ENCODE data around the gene FN3KRP.

Gene FN3KRP

DNA sequence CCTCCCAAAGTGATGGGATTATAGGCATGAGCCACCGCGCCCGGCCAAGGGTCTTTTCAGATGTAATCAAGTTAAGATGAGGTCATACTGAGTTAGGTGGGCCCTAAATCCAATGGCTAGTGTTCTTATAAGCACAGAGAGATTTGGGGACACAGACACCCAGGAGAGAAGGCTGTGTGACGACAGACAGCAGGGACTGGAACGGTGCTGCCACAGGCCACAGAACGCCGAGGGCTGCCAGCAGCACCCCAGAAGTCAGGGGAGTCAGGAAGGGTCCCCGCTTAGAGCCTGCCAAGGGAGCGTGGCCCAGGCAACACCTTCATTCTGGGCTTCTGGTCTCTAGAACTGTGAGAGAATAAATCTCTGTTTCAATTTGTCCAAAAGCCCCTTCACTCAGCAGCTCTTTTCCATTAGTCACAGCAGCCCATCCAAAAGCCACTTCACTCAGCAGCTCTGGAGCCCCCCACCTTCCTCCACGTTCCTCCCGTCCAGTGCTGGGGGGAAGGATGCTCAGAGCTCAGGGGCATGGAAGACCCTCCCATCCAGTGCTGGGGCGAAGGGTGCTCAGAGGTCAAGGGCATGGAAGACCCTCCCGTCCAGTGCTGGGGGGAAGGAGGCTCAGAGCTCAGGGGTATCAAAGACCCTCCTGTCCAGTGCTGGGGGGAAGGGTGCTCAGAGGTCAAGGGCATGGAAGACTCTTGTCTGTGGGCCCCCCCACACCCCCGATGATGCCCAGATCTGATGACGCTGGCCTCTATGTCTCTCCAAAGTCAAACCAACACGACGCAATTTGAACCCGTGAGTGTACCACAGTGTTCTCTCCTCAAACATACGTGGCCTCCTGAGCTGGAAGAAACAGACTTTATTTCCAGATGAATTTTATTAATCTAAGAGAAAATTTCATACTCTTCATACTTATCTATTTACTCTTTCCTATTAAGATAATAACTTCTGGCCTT is 29.9 kb upstream of the FN3KRP start:
- DNase-seq (ENCODE audit: extremely low spot score) = no peak
- TF ChIP-seq, protein P1, sequence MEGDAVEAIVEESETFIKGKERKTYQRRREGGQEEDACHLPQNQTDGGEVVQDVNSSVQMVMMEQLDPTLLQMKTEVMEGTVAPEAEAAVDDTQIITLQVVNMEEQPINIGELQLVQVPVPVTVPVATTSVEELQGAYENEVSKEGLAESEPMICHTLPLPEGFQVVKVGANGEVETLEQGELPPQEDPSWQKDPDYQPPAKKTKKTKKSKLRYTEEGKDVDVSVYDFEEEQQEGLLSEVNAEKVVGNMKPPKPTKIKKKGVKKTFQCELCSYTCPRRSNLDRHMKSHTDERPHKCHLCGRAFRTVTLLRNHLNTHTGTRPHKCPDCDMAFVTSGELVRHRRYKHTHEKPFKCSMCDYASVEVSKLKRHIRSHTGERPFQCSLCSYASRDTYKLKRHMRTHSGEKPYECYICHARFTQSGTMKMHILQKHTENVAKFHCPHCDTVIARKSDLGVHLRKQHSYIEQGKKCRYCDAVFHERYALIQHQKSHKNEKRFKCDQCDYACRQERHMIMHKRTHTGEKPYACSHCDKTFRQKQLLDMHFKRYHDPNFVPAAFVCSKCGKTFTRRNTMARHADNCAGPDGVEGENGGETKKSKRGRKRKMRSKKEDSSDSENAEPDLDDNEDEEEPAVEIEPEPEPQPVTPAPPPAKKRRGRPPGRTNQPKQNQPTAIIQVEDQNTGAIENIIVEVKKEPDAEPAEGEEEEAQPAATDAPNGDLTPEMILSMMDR (IDR thresholded peaks at IDR 0.05; ENCODE audit: control extremely low read depth, extremely low read depth, low read depth, missing control alignments) = no peak
- ChIA-PET POLR2A (no interaction called here), CTCF (interaction anchor here (1.4 kb wide), 1 partner anchor 8 kb away, joined by 5 read pairs; no protein-coding TSS in a partner anchor)

DNA sequence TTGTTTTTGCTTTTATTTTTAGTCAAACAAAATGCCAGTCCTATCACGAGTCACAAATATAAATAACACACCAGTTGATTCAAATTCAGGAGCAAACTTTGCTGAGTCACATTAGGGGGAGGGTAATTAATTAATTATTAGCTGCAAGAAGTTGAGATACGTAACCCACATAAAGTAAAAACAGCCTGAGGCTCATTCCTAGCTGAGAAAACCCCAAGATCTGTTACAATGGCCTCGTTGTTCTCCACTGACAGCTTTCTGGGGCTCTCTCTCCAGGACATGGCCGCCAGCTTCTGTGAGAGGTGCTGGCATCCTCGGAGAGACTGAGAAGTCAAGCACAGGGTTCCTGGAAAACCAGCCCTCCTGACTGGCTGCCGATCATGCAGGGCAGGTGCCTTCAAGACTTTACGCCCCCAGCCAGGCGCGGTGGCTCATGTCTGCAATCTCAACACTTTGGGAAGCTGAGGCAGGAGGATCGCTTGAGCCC is 29.1 kb upstream of the FN3KRP start:
- ChIA-PET POLR2A (no interaction called here), CTCF (interaction anchor here (1.3 to 1.4 kb wide), 2 partner anchors 9 to 80 kb away, joined by 4 to 5 read pairs; no protein-coding TSS in a partner anchor)
- no peak for DNase-seq (ENCODE audit: extremely low spot score)
- TF ChIP-seq, protein P1 (IDR thresholded peaks at IDR 0.05; ENCODE audit: control extremely low read depth, extremely low read depth, low read depth, missing control alignments) = no peak

DNA sequence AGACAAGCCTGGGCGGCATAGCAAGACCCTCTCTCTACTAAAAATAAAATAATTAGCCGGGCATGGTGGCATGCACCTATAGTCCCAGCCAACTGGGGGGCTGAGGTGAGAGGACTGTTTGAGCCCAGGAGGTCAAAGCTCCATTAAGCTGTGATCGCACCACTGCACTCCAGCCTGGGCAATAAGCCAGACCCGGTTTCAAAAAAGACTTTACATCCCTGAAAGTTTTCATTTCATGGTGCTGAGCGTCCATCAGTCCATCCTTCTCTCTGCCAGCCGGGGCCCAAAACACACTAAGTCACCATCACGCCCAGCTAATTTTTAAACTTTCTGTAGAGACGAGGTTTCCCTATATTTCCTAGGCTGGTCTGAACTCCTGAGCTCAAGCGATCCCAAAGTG is 28.6 kb upstream of the FN3KRP start:
- ChIA-PET POLR2A (no interaction called here), CTCF (interaction anchor here (1.3 kb wide), 1 partner anchor 80 kb away, joined by 4 read pairs; no protein-coding TSS in a partner anchor)
- TF ChIP-seq, protein P1 (IDR thresholded peaks at IDR 0.05; ENCODE audit: control extremely low read depth, extremely low read depth, low read depth, missing control alignments) = no peak
- no peak for DNase-seq (ENCODE audit: extremely low spot score)

DNA sequence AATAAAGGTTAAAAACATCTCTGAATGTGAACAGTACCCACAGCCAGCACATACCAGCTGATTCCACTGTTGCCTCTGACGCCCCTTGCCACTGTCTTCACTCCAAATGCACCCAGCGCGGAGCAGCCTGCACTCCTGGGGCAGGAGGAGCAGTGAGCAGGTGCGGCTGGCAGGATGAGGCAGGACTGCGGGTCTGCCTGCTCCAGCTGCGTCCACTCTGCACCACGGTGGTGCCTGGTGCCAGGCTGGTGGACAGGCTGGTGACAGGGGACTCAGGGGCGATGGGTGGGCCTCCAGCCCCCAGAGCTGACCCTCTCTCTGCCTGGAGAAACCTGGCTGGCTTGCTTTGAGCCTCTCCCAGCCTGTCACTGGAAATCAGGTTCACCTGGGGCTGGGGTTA is 27.4 kb upstream of the FN3KRP start:
- DNase-seq (ENCODE audit: extremely low spot score) = no peak
- TF ChIP-seq, protein P1 (IDR thresholded peaks at IDR 0.05; ENCODE audit: control extremely low read depth, extremely low read depth, low read depth, missing control alignments) = no peak
- CTCF ChIA-PET = interaction anchor here (1.0 to 2.1 kb wide), 2 partner anchors 10 to 21 kb away, joined by 3 to 6 read pairs; partner anchors contain the start of gene RAB40B
- POLR2A ChIA-PET = no interaction called here

DNA sequence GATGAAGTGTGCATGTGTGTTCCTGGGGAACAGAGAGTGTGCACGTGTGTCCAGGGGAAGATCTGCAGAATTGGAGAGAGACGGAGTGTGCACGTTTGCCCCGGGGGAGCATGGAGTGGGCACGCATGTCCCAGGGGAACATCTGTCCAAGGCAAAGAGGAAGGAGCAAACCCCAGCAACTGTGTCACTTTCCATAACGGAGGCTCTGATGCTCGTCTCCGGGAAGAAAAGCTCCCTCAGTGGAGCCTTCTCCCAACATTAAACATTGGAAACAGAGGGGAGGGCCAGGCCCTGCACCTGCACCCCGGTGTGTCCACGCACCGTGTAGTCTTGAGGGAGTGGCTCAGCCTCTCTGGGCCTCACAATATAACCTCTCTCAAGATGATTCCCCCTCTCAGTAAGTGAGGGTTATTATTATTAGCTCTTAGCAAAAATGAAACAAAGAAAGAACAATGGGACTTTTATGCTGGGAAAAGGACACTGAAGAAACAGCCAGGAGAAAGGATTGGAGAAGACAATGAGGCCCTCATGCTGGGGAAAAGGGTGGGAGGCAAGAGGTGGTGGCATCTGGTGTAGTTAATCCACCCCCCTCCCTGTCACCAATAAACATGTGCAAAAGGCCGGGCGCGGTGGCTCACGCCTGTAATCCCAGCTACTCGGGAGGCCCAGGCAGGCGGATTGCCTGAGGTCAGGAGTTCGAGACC is 25.6 kb upstream of the FN3KRP start:
- no peak for DNase-seq (ENCODE audit: extremely low spot score)
- ChIA-PET POLR2A (no interaction called here), CTCF (no interaction called here)
- TF ChIP-seq, protein P1 (IDR thresholded peaks at IDR 0.05; ENCODE audit: control extremely low read depth, extremely low read depth, low read depth, missing control alignments) = no peak

DNA sequence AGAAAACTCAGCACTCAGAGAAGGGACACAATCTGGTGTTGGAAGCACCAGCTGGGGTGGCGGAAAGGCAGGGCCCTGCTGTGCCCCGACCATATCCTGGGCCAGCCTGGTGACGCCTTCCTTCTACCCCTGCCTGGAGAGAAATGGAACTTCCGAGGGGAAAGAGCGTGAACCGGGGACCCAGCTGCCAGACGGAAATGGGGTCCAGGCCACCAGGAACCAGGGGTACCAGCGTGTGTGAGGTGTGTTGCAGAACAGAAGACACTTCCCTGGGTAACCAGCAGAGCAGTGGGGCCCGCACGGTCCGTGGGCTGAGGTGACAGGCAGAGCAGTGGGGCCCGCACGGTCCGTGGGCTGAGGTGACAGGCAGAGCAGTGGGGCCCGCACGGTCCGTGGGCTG is 24.8 kb upstream of the FN3KRP start:
- no peak for DNase-seq (ENCODE audit: extremely low spot score)
- CTCF ChIA-PET = no interaction called here
- TF ChIP-seq, protein P1 (IDR thresholded peaks at IDR 0.05; ENCODE audit: control extremely low read depth, extremely low read depth, low read depth, missing control alignments) = no peak
- POLR2A ChIA-PET = no interaction called here

Data from GM10248 (cell line).